Measurements from ENCODE around the gene ARL13B. TPM values are rescaled to one million over a fixed set of nuclear protein-coding genes. Genes with fewer than 3 reads are reported as not detected.

ARL13B gene
- total RNA-seq, 1 experiment from 2014 or later: 9.3 TPM

GRCh38 chr3:93981649-93982048 lies 1.7 kb downstream of the ARL13B start:
- no peaks in the 10 kb centered on the region for H3K36me3 Mint-ChIP-seq
- H3K27me3 Mint-ChIP-seq (ENCODE audit: low read depth): peaks cover 3% of the 10 kb centered on the region; the same call in 1 of the 2 replicates
- no peaks in the 10 kb centered on the region for H3K9me3 Mint-ChIP-seq
- no peak for TF ChIP-seq GABPB1 (CRISPR knock-in tag; IDR thresholded peaks at IDR 0.05)
- no peak for TF ChIP-seq ATF6 (CRISPR knock-in tag; IDR thresholded peaks at IDR 0.05)
- no peak for TF ChIP-seq ZNF425 (CRISPR knock-in tag; conservative IDR thresholded peaks at IDR 0.05)
- no peak for TF ChIP-seq MAX (CRISPR knock-in tag; IDR thresholded peaks at IDR 0.05)
- TF ChIP-seq ATF3 (CRISPR knock-in tag; conservative IDR thresholded peaks at IDR 0.05): no peak
- no peak for TF ChIP-seq MYBL2 (CRISPR knock-in tag; IDR thresholded peaks at IDR 0.05)
- TF ChIP-seq KAT7 (CRISPR knock-in tag; IDR thresholded peaks at IDR 0.05; ENCODE audit: borderline replicate concordance): no peak
- no peak for TF ChIP-seq ZNF232 (CRISPR knock-in tag; IDR thresholded peaks at IDR 0.05)
- TF ChIP-seq ZBTB21 (CRISPR knock-in tag; IDR thresholded peaks at IDR 0.05; ENCODE audit: borderline replicate concordance): no peak
- ChIA-PET POLR2A (no interaction called here), CTCF (no interaction called here)
- no peak for DNase-seq (ENCODE audit: low spot score)
- ATAC-seq: no peak
- peaks cover 12% of the 10 kb centered on the region for H3K4me1 Mint-ChIP-seq
- peak overlapping the region; percentile 90 for H3K4me3 Mint-ChIP-seq
- no peak overlapping the region for H3K27ac Mint-ChIP-seq

GRCh38 chr3:93983408-93983807 lies 3.5 kb downstream of the ARL13B start:
- DNase-seq (ENCODE audit: low spot score) (no peak), ATAC-seq (no peak)
- H3K4me3 Mint-ChIP-seq: no peak overlapping the region
- H3K4me1 Mint-ChIP-seq: peaks cover 12% of the 10 kb centered on the region
- TF ChIP-seq ZNF532 (CRISPR knock-in tag; IDR thresholded peaks at IDR 0.05; ENCODE audit: borderline replicate concordance): no peak
- no peak for TF ChIP-seq TCF7 (CRISPR knock-in tag; IDR thresholded peaks at IDR 0.05; ENCODE audit: low read depth)
- TF ChIP-seq ARID4B (CRISPR knock-in tag; IDR thresholded peaks at IDR 0.05; ENCODE audit: borderline replicate concordance): no peak
- no peak for TF ChIP-seq ELF4 (CRISPR knock-in tag; IDR thresholded peaks at IDR 0.05; ENCODE audit: low read depth)
- no peak for TF ChIP-seq NR1H2 (CRISPR knock-in tag; IDR thresholded peaks at IDR 0.05)
- TF ChIP-seq IRF1 (CRISPR knock-in tag; IDR thresholded peaks at IDR 0.05): no peak
- TF ChIP-seq ZNF121 (CRISPR knock-in tag; IDR thresholded peaks at IDR 0.05): no peak
- no peak for TF ChIP-seq SP1 (CRISPR knock-in tag; conservative IDR thresholded peaks at IDR 0.05)
- TF ChIP-seq OVOL2 (CRISPR knock-in tag; IDR thresholded peaks at IDR 0.05; ENCODE audit: borderline replicate concordance): no peak
- TF ChIP-seq ATF1 (CRISPR knock-in tag; IDR thresholded peaks at IDR 0.05): no peak
- H3K27me3 Mint-ChIP-seq (ENCODE audit: low read depth): no peaks in the 10 kb centered on the region
- ChIA-PET POLR2A (no interaction called here), CTCF (no interaction called here)
- H3K9me3 Mint-ChIP-seq: no peaks in the 10 kb centered on the region
- H3K36me3 Mint-ChIP-seq: no peaks in the 10 kb centered on the region
- H3K27ac Mint-ChIP-seq: no peak overlapping the region

Measured in WTC11 (cell line).